Progenitor cell of endocrine pancreas (in vitro differentiated cells): ENCODE measurements around the gene DDN. TPM values are rescaled to one million over a fixed set of nuclear protein-coding genes. Genes with fewer than 3 reads are reported as not detected.

Experiments
- DNase-seq: peaks from one replicate; pipeline ENCODE4 v3.0.0; 2021; ENCODE audit warnings: low spot score; ENCODE audit not compliant: unreplicated experiment
- H3K27ac Mint-ChIP-seq: 2 replicates; pipeline ENCODE4 v1.8.0; 2021; ENCODE audit warnings: mild to moderate bottlenecking, moderate library complexity, mixed read lengths
- H3K27me3 Mint-ChIP-seq: 2 replicates; pipeline ENCODE4 v1.8.0; 2021; ENCODE audit warnings: mixed read lengths
- H3K36me3 Mint-ChIP-seq: 2 replicates; pipeline ENCODE4 v1.8.0; 2022; ENCODE audit warnings: mixed read lengths; ENCODE audit not compliant: insufficient read depth
- H3K4me1 Mint-ChIP-seq: 2 replicates; pipeline ENCODE4 v1.8.0; 2021; ENCODE audit warnings: low read depth, mixed read lengths
- H3K4me3 Mint-ChIP-seq: 2 replicates; pipeline ENCODE4 v1.8.0; 2021; ENCODE audit warnings: low read depth, mild to moderate bottlenecking, moderate library complexity, mixed read lengths
- H3K9me3 Mint-ChIP-seq: 2 replicates; pipeline ENCODE4 v1.8.0; 2021; ENCODE audit warnings: low read depth, mixed read lengths
- CTCF ChIP-seq: fragments of 200-600 bp; sonication (generic); IDR thresholded peaks from one replicate; pipeline ENCODE4 v1.5.0; 2021; ENCODE audit warnings: antibody characterized with exemption, mild to moderate bottlenecking; ENCODE audit not compliant: unreplicated experiment
- total RNA-seq: library from RNA; stranded (reverse); gene quantifications from 2 replicates; pipeline ENCODE4 v1.2.1, GENCODE V29; 2021

Gene DDN
- total RNA-seq, 1 donor from 2014 or later: 0.57 TPM

DNA sequence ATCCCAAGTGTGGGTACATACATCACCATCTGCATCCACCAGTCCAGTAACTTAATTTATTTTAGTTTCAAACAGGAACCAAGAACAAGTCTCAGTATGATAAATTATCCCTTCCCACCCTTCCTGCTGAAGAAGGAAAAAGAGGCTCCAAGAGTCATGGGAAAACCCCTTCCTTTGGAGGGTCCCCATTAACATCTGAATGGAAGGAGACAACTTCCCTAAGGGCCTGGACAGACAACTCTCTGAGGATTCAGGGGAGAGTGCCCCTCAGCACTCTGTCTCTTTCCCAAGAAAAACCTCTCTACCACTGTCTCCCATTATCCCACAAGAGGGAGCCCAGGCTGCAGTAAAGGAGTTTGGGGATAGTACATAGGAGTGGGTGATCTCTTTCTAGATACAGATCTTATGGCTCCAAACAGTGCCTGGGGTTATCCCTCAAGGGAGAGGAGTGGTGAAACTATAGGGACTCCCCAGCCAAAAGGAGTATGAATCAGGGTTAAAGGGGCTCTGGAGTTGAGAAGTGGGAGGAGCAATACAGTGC, 33.8 kb downstream of the DDN start:
- Mint-ChIP-seq H3K4me3 (no peak overlapping the region), H3K9me3 (no peaks in the 10 kb centered on the region), H3K27ac (no peak overlapping the region), H3K4me1 (peaks cover 5% of the 10 kb centered on the region), H3K36me3 (no peaks in the 10 kb centered on the region), H3K27me3 (peaks cover 51% of the 10 kb centered on the region)
- no peak for TF ChIP-seq CTCF
- no peak for DNase-seq

- no peaks in the 10 kb centered on the region for H3K36me3 Mint-ChIP-seq
- no peaks in the 10 kb centered on the region for H3K9me3 Mint-ChIP-seq
- H3K4me1 Mint-ChIP-seq: peaks cover 6% of the 10 kb centered on the region
- DNase-seq: no peak
- TF ChIP-seq CTCF: no peak
- no peak overlapping the region for H3K4me3 Mint-ChIP-seq
- H3K27me3 Mint-ChIP-seq: peaks cover 26% of the 10 kb centered on the region
- H3K27ac Mint-ChIP-seq: no peak overlapping the region
Observed at GRCh38 chr12:48961801-48962200, 37.4 kb downstream of the DDN start.

DNA sequence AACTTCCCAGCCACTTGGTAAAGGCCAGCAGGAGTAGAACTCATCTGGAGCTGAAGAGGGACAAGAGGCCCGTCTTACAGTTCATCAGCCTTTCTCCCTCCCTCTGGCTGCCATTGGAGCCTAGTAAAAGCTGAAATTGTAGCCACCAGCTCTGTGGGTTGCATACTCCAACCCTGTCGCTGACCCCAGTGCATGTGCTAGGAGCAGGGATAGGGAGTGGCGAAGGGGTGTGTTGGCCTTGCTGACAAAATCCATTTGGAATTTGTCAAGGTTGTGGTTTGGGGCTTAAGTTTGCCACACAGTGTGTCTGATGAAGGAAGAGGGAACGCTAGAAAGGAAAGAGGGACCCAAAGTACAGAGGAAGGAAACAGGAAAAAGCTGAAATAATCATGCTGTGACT, 37.8 kb downstream of the DDN start:
- H3K36me3 Mint-ChIP-seq: no peaks in the 10 kb centered on the region

DNA sequence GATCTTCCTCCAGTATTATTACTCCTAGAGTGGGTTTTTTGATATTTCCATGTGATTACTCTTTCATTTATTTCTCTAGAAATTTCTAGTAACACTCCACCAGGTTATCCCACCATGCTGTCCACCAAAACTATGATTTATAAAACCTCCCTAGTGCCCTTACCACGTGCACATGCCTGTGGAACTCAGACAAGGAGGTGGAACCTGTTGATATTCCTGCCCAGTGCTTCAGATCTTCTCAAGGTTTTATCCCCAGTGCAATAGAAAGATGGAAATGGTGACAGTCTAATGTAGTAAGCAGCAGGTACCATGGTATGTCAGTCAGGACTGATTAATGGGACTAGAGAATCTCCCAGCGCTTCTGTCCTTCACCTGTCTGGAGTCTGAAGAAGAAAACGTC, 38.3 kb downstream of the DDN start:
- Mint-ChIP-seq H3K27me3 (peaks cover 17% of the 10 kb centered on the region), H3K4me3 (no peak overlapping the region)

More for the DNA sequence above, 37.8 kb downstream of the DDN start:
- Mint-ChIP-seq H3K4me3 (no peak overlapping the region), H3K9me3 (no peaks in the 10 kb centered on the region), H3K27ac (no peak overlapping the region), H3K27me3 (peaks cover 22% of the 10 kb centered on the region), H3K4me1 (peaks cover 11% of the 10 kb centered on the region)
- TF ChIP-seq CTCF: no peak
- DNase-seq: no peak

GRCh38 chr12:48958049-48958388, 41.2 kb downstream of the DDN start:
- Mint-ChIP-seq H3K4me3 (peak overlapping the region; percentile 96), H3K27ac (peak overlapping the region; percentile 58), H3K9me3 (no peaks in the 10 kb centered on the region), H3K36me3 (peaks cover 3% of the 10 kb centered on the region), H3K27me3 (peaks cover 5% of the 10 kb centered on the region), H3K4me1 (peaks cover 20% of the 10 kb centered on the region)
- no peak for DNase-seq
- no peak for TF ChIP-seq CTCF

More for the DNA sequence above, 38.3 kb downstream of the DDN start:
- H3K9me3 Mint-ChIP-seq: no peaks in the 10 kb centered on the region
- H3K27ac Mint-ChIP-seq: no peak overlapping the region
- H3K36me3 Mint-ChIP-seq: no peaks in the 10 kb centered on the region
- peaks cover 15% of the 10 kb centered on the region for H3K4me1 Mint-ChIP-seq
- DNase-seq: no peak
- TF ChIP-seq CTCF: no peak
